IPS-NIHi7 (cell line): Measurements from ENCODE around the gene KRTAP6-3.
A peak's percentile ranks its signal among the peaks of the same experiment; 100 is the strongest.

Source experiments
- DNase-seq: peaks from one replicate; pipeline ENCODE4 v3.0.0; 2012; ENCODE audit warnings: mixed read lengths; ENCODE audit errors: extremely low spot score

KRTAP6-3 gene

GRCh38 chr21:30592140-30592539, at the start of gene KRTAP6-3:
KRTAP6-3 (plus strand) TSS chr21:30592440; CDS start chr21:30592446, 6 bp downstream.
- no peak for DNase-seq

GRCh38 chr21:30552782-30553181, 39.5 kb upstream of the KRTAP6-3 start:
- no peak for DNase-seq

- DNase-seq = no peak
These were observed 37.1 kb upstream of the KRTAP6-3 start for GRCh38 chr21:30555095-30555494.

GRCh38 chr21:30561264-30561895, 30.9 kb upstream of the KRTAP6-3 start, which contains the start of gene KRTAP19-7:
KRTAP19-7 (minus strand) TSS chr21:30561314; CDS start chr21:30561289, 25 bp downstream.
- DNase-seq = no peak

GRCh38 chr21:30561957-30562356, 30.3 kb upstream of the KRTAP6-3 start:
- no peak for DNase-seq

GRCh38 chr21:30563072-30563471, 29.2 kb upstream of the KRTAP6-3 start:
- DNase-seq = no peak

GRCh38 chr21:30563630-30564029, 28.6 kb upstream of the KRTAP6-3 start:
- DNase-seq = no peak

- no peak for DNase-seq
These were observed 24.6 kb upstream of the KRTAP6-3 start for GRCh38 chr21:30567617-30568016.

- DNase-seq = no peak
These were observed 14.5 kb upstream of the KRTAP6-3 start for GRCh38 chr21:30577766-30578165.

- DNase-seq = no peak
These were observed 12.9 kb upstream of the KRTAP6-3 start for GRCh38 chr21:30579346-30579745.

- no peak for DNase-seq
These were observed 12.1 kb upstream of the KRTAP6-3 start for GRCh38 chr21:30580132-30580531.

GRCh38 chr21:30582870-30583269, 9.4 kb upstream of the KRTAP6-3 start:
- DNase-seq = no peak

- DNase-seq = no peak
These were observed 1.9 kb upstream of the KRTAP6-3 start, which contains the start of gene KRTAP22-2 for GRCh38 chr21:30590297-30590696. KRTAP22-2 (minus strand) TSS chr21:30590397.

GRCh38 chr21:30598802-30599201, 6.6 kb downstream of the KRTAP6-3 start, which contains the start of gene KRTAP6-2:
KRTAP6-2 (minus strand) TSS chr21:30598902; CDS start chr21:30598874, 28 bp downstream.
- DNase-seq = no peak

GRCh38 chr21:30600787-30601186, 8.5 kb downstream of the KRTAP6-3 start, which contains the start of gene KRTAP22-1:
KRTAP22-1 (plus strand) TSS chr21:30601087.
- DNase-seq = no peak

- peak; percentile 22 for DNase-seq
These were observed 13.7 kb downstream of the KRTAP6-3 start for GRCh38 chr21:30605968-30606367.

- no peak for DNase-seq
These were observed 19.9 kb downstream of the KRTAP6-3 start for GRCh38 chr21:30612132-30612531.

GRCh38 chr21:30613836-30614235, 21.6 kb downstream of the KRTAP6-3 start, which contains the start of gene KRTAP6-1:
KRTAP6-1 (minus strand) TSS chr21:30613930; CDS start chr21:30613904, 26 bp downstream.
- DNase-seq = no peak

- DNase-seq = no peak
These were observed 23.0 kb downstream of the KRTAP6-3 start for GRCh38 chr21:30615199-30615598.

- no peak for DNase-seq
These were observed 23.9 kb downstream of the KRTAP6-3 start, which contains the start of gene KRTAP20-1 for GRCh38 chr21:30616125-30616524. KRTAP20-1 (plus strand) TSS chr21:30616425; CDS start chr21:30616455, 30 bp downstream.

- DNase-seq = no peak
These were observed 27.8 kb downstream of the KRTAP6-3 start for GRCh38 chr21:30620080-30620479.

- no peak for DNase-seq
These were observed 28.3 kb downstream of the KRTAP6-3 start, which contains the start of gene KRTAP20-4 for GRCh38 chr21:30620522-30620921. KRTAP20-4 (plus strand) TSS chr21:30620627.

GRCh38 chr21:30623362-30623761, 31.1 kb downstream of the KRTAP6-3 start:
- no peak for DNase-seq
